Adipose tissue (tissue), 3 donors: Measurements from ENCODE around the gene NRTN. TPM values are rescaled to one million over a fixed set of nuclear protein-coding genes. Genes with fewer than 3 reads are reported as not detected.

Experiments used
- H3K27ac ChIP-seq: one replicate; pipeline ENCODE4 v1.5.1; 2013; ENCODE audit warnings: low read depth, low read length
- WGBS, 3 donors: extraction: QIAGEN DNeasy Blood & Tissue Kit; methylation state at CpG; one replicate each; pipeline ENCODE4 v1.1.7; 2013; 5-methylcytosine and 5-hydroxymethylcytosine counted together
- polyA plus RNA-seq, 3 donors: library from polyadenylated mRNA; stranded (reverse); fragments of 200-250 nt; gene quantifications; one replicate each; pipeline ENCODE4 v1.2.3, GENCODE V29; 2013
- donor health status: healthy with polysubstance abuse.
- donor health status: Bipolar disorder and iron deficiency.
- donor health status: healthy.

The NRTN gene
- polyA plus RNA-seq, 3 donors, result 0.22 to 10.4 (median 0.67) TPM

DNA sequence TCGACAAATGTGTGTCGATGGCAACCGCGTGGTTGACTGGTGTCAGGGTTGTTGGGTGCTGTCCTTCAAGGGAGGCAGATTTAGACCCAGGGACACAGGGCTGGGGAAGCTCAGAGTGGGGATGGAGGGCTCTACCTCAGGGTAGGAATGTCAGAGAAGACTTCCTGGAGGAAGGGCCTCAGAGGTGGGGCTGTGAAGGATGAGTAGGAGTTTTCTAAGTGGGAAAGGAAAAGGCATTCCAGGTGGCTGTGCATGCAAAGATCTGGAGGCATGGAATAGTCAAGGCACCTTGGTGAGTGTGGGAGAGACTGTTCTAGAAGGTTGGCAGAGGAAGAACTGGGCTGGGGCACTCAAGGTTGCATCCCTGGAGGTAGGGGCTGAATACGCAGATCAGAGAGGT lies 2.0 kb downstream of the NRTN start:
- WGBS, 3 donors, result 91 to 97% (median 92%) methylated on average over 5 of the region's 5 CpGs
- H3K27ac ChIP-seq, result no peak overlapping the region

DNA sequence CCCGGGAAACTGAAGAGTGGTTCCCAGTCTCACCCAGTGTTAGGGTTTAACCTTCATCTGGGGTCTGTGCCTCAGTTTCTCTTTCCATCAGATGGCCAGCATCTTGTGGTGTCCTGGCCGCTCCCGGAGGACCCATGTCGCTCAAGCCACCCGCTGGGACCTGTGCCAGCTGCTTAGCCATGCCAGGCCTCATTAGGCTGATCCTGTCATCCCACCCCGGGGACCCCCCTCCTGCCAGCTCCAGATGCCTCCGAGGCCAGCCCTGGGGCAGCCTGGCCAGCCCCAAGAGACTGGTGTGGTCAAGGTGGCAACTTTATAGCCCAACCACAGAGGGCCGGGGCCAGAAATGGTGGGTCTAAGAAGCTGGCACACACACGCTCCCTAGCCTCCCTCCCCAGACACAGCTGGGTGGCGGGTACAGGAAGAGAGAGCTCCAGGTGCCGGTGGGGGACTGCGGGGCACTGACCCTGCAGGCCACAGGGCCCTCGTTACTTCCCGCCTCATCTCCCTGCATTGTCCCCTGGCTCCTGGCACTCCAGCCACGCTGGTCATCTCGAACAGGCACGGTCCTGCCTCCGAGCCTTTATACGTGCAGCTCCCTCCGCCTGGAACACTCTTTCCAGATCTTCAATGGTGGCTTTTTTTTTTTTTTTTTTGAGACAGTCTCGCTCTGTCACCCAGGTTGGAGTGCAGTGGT lies 3.4 kb downstream of the NRTN start:
- 73 to 86% (median 84%) methylated on average over 20 to 21 of the region's 21 CpGs for WGBS, 3 donors

GRCh38 chr19:5809053-5809452 lies 4.2 kb downstream of the NRTN start:
- WGBS, 3 donors, result 57 to 90% (median 76%) methylated on average over 9 of the region's 9 CpGs

More for the DNA sequence above, 3.4 kb downstream of the NRTN start:
- no peak overlapping the region for H3K27ac ChIP-seq

DNA sequence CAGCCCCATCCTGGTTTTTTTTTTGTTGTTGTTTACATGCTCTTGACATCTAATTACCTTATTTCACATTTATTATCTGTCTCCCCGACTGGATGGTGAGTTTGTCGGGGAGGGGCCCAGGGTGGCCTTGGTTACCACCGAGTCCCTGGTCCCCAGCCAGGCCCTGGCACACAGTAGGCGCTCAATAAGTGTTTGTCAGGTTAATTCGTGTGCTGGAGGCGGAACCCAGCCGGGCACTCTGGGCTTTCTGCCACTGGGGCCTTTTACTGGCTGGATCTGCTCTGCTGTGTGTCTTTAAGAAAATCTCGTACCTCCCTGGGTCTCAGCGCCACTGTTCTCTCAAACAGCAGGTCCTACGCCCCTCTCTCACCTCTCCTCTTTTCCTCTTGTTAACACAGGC lies 4.6 kb downstream of the NRTN start:
- no peak overlapping the region for H3K27ac ChIP-seq
- 70 to 80% (median 78%) methylated on average over 10 of the region's 10 CpGs for WGBS, 3 donors

More at GRCh38 chr19:5809053-5809452, 4.2 kb downstream of the NRTN start:
- H3K27ac ChIP-seq, result no peak overlapping the region

- H3K27ac ChIP-seq, result no peak overlapping the region
- 87 to 97% (median 92%) methylated on average over 4 of the region's 4 CpGs for WGBS, 3 donors
Observed at GRCh38 chr19:5811117-5811516, 6.2 kb downstream of the NRTN start.

GRCh38 chr19:5814123-5814851 lies 9.4 kb downstream of the NRTN start:
- 73 to 76% (median 73%) methylated on average over 8 to 9 of the region's 9 CpGs for WGBS, 3 donors
- H3K27ac ChIP-seq, result no peak overlapping the region

DNA sequence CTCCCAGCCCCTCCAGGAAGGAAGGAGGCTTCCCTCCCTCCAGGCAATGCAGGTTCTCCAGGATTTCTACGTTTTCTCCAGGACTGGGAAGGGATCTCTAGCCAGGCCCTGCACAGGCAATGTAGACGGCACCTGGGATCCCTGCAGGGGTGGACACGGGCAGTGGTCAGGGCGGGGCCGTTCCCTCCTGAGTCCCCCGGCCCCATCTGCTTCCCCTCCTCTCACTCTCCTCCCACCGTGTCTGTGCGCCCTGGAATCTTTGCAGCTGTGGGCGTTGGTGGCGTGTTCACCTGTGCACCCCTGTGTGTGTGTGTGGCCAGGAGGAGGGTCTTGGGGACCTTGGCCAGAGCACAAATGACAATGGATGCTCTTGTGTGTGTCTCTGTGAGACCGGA lies 10.0 kb downstream of the NRTN start:
- 61 to 68% (median 64%) methylated on average over 10 to 11 of the region's 11 CpGs for WGBS, 3 donors
- no peak overlapping the region for H3K27ac ChIP-seq

DNA sequence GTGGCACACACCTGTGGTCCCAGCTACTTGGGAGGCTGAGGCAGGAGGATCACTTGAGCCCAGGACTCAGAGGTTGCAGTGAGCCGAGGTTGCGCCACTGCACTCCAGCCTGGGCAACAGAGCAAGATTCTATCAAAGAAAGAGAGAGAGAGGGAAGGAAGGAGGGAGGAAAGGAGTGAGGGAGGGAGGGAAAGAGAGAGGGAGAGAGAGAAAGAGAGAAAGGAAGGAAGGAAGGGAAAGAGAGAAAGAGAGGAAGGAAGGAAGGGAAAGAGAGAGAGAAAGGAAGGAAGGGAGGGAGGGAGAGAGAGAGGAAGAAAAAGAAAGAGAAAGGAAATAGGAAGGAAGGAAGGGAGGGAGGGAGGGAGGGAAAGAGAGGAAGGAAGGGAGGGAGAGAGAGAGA lies 12.4 kb downstream of the NRTN start:
- WGBS, 3 donors, result 85 to 94% (median 92%) methylated on average over 2 of the region's 2 CpGs
- H3K27ac ChIP-seq, result no peak overlapping the region

GRCh38 chr19:5818594-5818993 lies 13.7 kb downstream of the NRTN start:
- 52 to 83% (median 78%) methylated on average over 10 of the region's 10 CpGs for WGBS, 3 donors
- no peak overlapping the region for H3K27ac ChIP-seq

GRCh38 chr19:5820785-5821184 lies 15.9 kb downstream of the NRTN start:
- 50 to 72% (median 51%) methylated on average over 6 of the region's 6 CpGs for WGBS, 3 donors
- no peak overlapping the region for H3K27ac ChIP-seq

DNA sequence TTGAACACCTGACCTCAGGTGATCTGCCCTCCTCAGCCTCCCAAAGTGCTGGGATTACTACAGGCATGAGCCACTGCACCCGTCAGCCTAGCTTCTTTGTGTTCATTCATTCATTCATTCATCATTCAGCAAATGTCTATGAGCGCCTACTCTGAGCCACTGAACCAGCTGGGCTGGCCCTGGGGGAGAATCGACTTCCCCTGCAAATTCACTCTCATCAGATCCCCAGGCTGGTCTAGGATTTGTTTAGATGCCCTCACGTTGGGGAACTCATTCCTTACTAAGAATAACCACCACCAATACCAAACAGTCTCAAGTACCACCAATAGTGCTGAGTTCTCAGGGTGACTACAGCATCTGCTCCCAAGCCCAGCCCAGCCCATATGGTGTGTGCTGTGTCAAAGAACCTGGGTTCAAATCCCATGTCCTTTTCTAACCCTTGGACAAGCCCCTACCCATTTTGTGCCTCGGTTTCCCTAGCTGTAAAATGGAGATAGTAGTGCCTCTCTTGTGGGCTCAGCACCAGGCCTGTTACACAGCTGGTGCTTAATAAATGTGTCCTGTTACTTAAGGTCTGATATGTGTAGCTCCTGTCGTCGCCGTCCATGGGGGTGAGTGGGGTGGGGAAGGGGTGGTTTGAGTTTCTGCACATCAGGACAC lies 16.8 kb downstream of the NRTN start:
- 47 to 66% (median 66%) methylated on average over 8 of the region's 8 CpGs for WGBS, 3 donors
- no peak overlapping the region for H3K27ac ChIP-seq

GRCh38 chr19:5822181-5822844 lies 17.4 kb downstream of the NRTN start:
- 18 to 50% (median 40%) methylated on average over 30 of the region's 30 CpGs for WGBS, 3 donors
- H3K27ac ChIP-seq, result no peak overlapping the region

DNA sequence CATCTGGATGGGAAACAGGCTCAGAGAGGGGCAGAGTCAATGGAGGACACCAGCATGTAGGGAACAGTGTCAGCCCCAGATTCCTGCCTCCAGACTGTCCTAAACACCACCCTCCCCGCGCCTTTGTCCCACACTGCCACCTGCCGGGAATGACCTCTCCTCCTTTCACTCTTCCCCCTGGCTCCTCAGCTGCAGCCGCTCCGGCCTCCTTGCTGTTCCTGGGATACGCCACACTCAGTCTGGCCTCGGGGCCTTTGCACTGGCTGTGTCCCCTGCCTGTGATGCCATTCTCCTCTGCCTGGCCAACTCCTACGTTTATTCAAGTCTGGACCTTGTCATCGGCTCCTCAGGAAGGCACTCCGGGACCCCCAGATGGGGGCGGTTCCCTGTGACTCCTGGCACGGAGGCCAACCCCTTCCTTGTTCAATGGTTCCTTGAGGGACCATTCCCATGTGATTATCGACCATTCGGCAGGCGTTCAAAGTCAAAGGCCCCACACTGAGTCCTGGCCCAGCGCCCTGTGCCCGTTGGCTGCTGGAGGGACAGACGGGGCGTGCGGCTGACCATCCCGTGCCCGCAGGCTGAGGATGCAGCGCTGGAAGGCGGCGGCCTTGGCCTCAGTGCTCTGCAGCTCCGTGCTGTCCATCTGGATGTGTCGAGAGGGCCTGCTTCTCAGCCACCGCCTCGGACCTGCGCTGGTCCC lies 18.9 kb downstream of the NRTN start:
- no peak overlapping the region for H3K27ac ChIP-seq
- WGBS, 3 donors, result 77 to 86% (median 81%) methylated on average over 30 of the region's 30 CpGs

GRCh38 chr19:5824751-5825150 lies 19.9 kb downstream of the NRTN start:
- H3K27ac ChIP-seq, result no peak overlapping the region
- 87 to 92% (median 90%) methylated on average over 9 to 10 of the region's 10 CpGs for WGBS, 3 donors

DNA sequence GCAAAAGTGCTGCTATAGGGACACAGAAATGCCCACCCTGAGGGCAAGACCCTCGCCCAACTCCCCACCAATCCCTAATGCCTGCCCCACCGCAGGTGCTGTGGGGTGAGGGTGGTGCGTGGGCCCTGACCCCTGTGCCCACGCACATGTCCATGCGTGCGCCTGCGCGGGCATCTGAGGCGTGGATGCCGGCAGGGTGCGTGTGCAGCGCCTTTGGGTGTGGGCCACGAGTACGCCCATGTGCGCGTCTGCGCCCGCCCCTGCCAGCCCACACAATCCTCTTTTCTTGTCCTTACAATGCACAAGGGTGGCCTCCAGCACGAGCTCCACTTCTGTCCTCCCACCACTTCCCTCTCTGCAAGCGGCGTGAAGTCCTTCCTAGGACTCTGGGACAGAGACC lies 20.3 kb downstream of the NRTN start:
- 92 to 95% (median 94%) methylated on average over 20 to 21 of the region's 21 CpGs for WGBS, 3 donors
- H3K27ac ChIP-seq, result no peak overlapping the region

- 8 to 19% (median 16%) methylated on average over 24 of the region's 24 CpGs for WGBS, 3 donors
Observed at GRCh38 chr19:5826531-5827341, 21.9 kb downstream of the NRTN start.

GRCh38 chr19:5827342-5827890 lies 22.5 kb downstream of the NRTN start:
- 15 to 20% (median 16%) methylated on average over 22 to 37 of the region's 37 CpGs for WGBS, 3 donors
- no peak overlapping the region for H3K27ac ChIP-seq

More at GRCh38 chr19:5826531-5827341, 21.9 kb downstream of the NRTN start:
- no peak overlapping the region for H3K27ac ChIP-seq
